ENCODE measurements around the gene COMMD6.

Gene COMMD6

DNA sequence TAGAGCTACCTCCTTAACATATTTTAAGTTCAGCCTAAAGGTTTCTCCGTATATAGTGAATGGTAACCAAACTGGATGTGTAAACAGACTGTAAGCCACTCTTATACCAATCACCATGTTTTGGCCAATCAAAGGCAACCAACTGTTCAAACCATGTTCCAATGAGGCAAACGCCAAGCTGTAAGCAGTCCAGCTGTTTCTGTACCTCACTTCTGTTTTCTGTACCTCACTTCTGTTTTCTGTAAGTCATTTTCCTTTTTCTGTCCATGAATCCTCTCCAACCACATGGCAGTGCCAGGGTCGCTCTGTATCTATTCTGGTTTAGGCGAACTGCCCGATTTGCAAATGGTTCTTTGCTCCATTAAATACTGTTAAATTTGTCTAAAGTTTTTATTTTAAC lies 24.4 kb downstream of the COMMD6 start:
- DNase-seq (ENCODE audit: low spot score in 2 of 2) (no peak), ATAC-seq (replicated peaks; ENCODE audit: extremely low read depth, poor library complexity, severe bottlenecking) (no peak)
- H3K9me3 Mint-ChIP-seq, result no peaks in the 10 kb centered on the region
- no peak overlapping the region for H3K4me3 Mint-ChIP-seq
- H3K27me3 Mint-ChIP-seq, result peaks cover 20% of the 10 kb centered on the region
- no peak overlapping the region for H3K27ac Mint-ChIP-seq (ENCODE audit: low read depth)
- peaks cover 2% of the 10 kb centered on the region for H3K36me3 Mint-ChIP-seq (ENCODE audit: insufficient read depth)
- H3K4me1 Mint-ChIP-seq, result no peaks in the 10 kb centered on the region

DNA sequence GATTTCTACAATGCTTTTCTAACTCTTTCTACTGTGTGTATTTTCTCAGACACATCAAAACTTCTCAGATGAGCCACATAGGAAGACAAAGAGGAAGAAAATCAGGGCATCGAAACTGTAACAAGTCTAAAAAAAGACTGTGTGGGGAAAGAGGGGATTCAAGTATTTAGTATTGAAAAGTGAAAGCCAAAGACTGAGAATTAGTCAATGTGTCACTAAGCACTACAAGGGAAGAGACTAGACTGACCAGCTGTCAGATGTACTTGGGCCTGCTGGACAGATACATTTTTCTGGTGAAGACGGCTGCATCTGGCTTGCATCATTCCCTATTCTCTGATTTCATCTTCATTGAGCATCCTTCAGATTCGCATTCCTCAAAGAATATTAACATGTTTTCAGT lies 25.4 kb downstream of the COMMD6 start:
- Mint-ChIP-seq H3K4me3 (no peak overlapping the region), H3K4me1 (no peaks in the 10 kb centered on the region), H3K36me3 (ENCODE audit: insufficient read depth) (peaks cover 2% of the 10 kb centered on the region), H3K9me3 (no peaks in the 10 kb centered on the region), H3K27me3 (peaks cover 20% of the 10 kb centered on the region), H3K27ac (ENCODE audit: low read depth) (no peak overlapping the region)
- ATAC-seq (replicated peaks; ENCODE audit: extremely low read depth, poor library complexity, severe bottlenecking) (no peak), DNase-seq (ENCODE audit: low spot score in 2 of 2) (no peak)

DNA sequence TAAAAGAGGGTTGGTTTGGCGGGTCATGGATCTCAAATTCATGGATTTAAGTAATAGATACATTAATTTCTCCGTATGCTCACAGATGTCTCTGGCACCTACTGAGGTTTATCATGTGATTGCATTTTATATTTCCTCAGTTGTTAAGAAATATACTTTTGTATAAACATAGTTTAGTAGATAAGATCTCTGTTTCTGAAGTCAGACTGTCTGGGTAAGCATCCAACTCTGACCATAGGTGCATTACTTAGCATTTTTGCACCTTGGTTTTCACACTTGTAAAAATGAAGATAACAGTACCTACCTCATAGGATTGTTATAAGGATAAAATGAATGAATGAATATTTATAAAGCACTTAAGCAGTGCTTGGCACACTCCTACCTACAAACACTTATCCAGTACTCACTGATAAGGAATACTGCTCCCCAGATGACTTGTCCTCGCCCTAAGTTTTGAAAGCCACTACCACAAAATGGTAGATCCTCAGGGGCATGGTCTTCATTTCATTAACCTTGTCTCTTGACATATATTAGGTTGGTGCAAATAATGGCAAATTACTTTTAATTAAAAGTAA lies 26.5 kb downstream of the COMMD6 start:
- no peak for DNase-seq (ENCODE audit: low spot score in 2 of 2)
- Mint-ChIP-seq H3K27ac (ENCODE audit: low read depth) (no peak overlapping the region), H3K36me3 (ENCODE audit: insufficient read depth) (peaks cover 2% of the 10 kb centered on the region), H3K9me3 (no peaks in the 10 kb centered on the region), H3K27me3 (peaks cover 20% of the 10 kb centered on the region), H3K4me1 (no peaks in the 10 kb centered on the region), H3K4me3 (no peak overlapping the region)
- ATAC-seq (replicated peaks; ENCODE audit: extremely low read depth, poor library complexity, severe bottlenecking), result no peak

GRCh38 chr13:75508002-75508548 lies 29.6 kb downstream of the COMMD6 start:
- Mint-ChIP-seq H3K36me3 (ENCODE audit: insufficient read depth) (peaks cover 2% of the 10 kb centered on the region), H3K27me3 (peaks cover 6% of the 10 kb centered on the region), H3K27ac (ENCODE audit: low read depth) (no peak overlapping the region), H3K9me3 (no peaks in the 10 kb centered on the region), H3K4me1 (no peaks in the 10 kb centered on the region), H3K4me3 (no peak overlapping the region)
- no peak for ATAC-seq (replicated peaks; ENCODE audit: extremely low read depth, poor library complexity, severe bottlenecking)
- DNase-seq (ENCODE audit: low spot score in 2 of 2), result no peak

GRCh38 chr13:75507027-75508001 lies 30.3 kb downstream of the COMMD6 start:
- no peak overlapping the region for H3K4me3 Mint-ChIP-seq
- H3K27ac Mint-ChIP-seq (ENCODE audit: low read depth), result no peak overlapping the region
- ATAC-seq (replicated peaks; ENCODE audit: extremely low read depth, poor library complexity, severe bottlenecking), result no peak
- H3K27me3 Mint-ChIP-seq, result no peaks in the 10 kb centered on the region
- no peaks in the 10 kb centered on the region for H3K4me1 Mint-ChIP-seq
- H3K9me3 Mint-ChIP-seq, result peaks cover 1% of the 10 kb centered on the region
- no peak for DNase-seq (ENCODE audit: low spot score in 2 of 2)
- peaks cover 2% of the 10 kb centered on the region for H3K36me3 Mint-ChIP-seq (ENCODE audit: insufficient read depth)

GRCh38 chr13:75506018-75506417 lies 31.6 kb downstream of the COMMD6 start:
- Mint-ChIP-seq H3K4me3 (no peak overlapping the region), H3K36me3 (ENCODE audit: insufficient read depth) (peaks cover 2% of the 10 kb centered on the region), H3K4me1 (no peaks in the 10 kb centered on the region), H3K9me3 (peaks cover 5% of the 10 kb centered on the region), H3K27ac (ENCODE audit: low read depth) (no peak overlapping the region), H3K27me3 (no peaks in the 10 kb centered on the region)
- DNase-seq (ENCODE audit: low spot score in 2 of 2) (no peak), ATAC-seq (replicated peaks; ENCODE audit: extremely low read depth, poor library complexity, severe bottlenecking) (no peak)

DNA sequence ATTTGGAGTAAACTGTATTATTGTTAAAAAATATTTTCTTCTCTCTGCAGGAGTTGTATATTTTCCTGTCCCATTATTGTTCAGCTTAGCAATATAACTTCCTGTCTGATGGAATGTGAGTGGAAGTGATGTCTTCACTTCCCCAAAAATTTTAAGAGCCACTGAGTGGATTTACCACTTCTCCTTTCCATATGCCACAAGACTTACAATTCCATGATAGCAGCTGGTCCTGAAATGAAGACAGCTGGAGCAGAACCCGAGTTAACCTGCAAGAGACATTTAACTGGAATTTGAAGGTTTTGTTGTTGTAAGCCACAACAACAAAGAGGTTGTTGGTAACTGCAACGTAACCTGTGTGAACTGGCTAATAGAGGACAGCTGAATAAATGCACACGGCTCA lies 32.3 kb downstream of the COMMD6 start:
- Mint-ChIP-seq H3K27me3 (no peaks in the 10 kb centered on the region), H3K9me3 (peaks cover 5% of the 10 kb centered on the region), H3K4me3 (no peak overlapping the region), H3K4me1 (no peaks in the 10 kb centered on the region), H3K36me3 (ENCODE audit: insufficient read depth) (no peaks in the 10 kb centered on the region), H3K27ac (ENCODE audit: low read depth) (no peak overlapping the region)
- ATAC-seq (replicated peaks; ENCODE audit: extremely low read depth, poor library complexity, severe bottlenecking), result no peak
- DNase-seq (ENCODE audit: low spot score in 2 of 2), result no peak

DNA sequence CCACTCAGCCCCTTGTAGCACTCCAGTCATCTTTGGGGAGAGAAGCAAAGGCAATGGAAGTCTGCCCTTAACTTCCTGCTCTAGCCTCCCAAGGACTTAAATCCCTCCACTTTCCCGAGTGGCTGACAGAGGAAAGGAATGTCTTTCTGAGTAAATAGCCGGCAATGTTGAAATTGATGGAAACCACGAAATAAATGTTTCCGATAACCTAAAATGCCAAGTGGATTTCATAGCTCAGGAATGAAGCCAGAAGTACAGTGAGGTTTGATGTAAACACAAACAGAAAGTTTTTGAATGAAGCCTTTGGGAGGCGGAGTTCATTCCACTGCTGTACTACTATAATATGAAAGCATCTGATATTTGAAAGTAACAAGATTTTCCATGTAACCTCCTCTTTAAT lies 41.7 kb downstream of the COMMD6 start:
- Mint-ChIP-seq H3K4me1 (no peaks in the 10 kb centered on the region), H3K9me3 (no peaks in the 10 kb centered on the region), H3K4me3 (no peak overlapping the region), H3K27ac (ENCODE audit: low read depth) (no peak overlapping the region), H3K27me3 (peaks cover 38% of the 10 kb centered on the region), H3K36me3 (ENCODE audit: insufficient read depth) (no peaks in the 10 kb centered on the region)
- DNase-seq (ENCODE audit: low spot score in 2 of 2) (no peak), ATAC-seq (replicated peaks; ENCODE audit: extremely low read depth, poor library complexity, severe bottlenecking) (no peak)

DNA sequence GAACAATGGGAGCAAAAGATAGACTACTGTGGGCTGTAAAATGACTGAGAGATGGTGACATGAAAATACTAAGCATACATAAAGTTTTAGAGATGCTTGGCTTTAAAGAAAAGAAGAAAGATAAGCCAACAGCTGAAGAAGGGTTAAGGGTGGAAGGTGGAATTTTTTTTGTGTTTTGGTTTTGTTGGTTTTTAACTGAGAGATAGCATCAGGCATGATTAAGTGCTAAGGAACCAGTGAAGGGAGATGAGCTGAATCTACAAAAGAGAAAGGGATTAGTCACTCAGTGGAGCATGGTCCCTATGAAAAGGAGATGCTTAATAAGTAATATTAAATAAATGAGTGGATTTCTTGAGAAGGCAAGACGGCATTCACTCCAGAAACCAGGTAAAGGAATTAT lies 43.1 kb downstream of the COMMD6 start:
- Mint-ChIP-seq H3K36me3 (ENCODE audit: insufficient read depth) (no peaks in the 10 kb centered on the region), H3K27me3 (peaks cover 43% of the 10 kb centered on the region), H3K4me3 (no peak overlapping the region), H3K4me1 (peaks cover 2% of the 10 kb centered on the region), H3K27ac (ENCODE audit: low read depth) (no peak overlapping the region), H3K9me3 (no peaks in the 10 kb centered on the region)
- DNase-seq (ENCODE audit: low spot score in 2 of 2) (no peak), ATAC-seq (replicated peaks; ENCODE audit: extremely low read depth, poor library complexity, severe bottlenecking) (no peak)

DNA sequence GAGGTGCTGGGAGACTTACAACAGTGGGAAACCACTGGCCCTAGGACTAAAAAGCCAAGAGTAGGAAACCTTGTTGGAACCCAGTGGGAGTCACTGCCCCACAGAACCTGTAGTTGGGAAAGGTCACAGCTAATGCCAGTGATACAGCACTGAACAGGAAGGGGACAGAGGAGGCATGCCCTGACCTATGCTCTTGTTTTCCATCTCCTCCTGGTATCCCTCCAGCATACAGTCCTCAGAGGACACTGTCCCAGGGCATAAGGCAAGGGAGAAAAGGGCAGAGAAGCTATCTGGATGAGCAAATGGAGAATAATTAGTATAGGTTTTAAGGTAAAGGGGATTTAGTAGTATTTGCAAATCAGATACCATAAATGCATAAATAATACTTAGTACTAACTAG lies 44.5 kb downstream of the COMMD6 start:
- no peak overlapping the region for H3K27ac Mint-ChIP-seq (ENCODE audit: low read depth)
- no peak for DNase-seq (ENCODE audit: low spot score in 2 of 2)

GRCh38 chr13:75492389-75492788 lies 45.3 kb downstream of the COMMD6 start:
- Mint-ChIP-seq H3K4me1 (peaks cover 5% of the 10 kb centered on the region), H3K9me3 (no peaks in the 10 kb centered on the region), H3K27ac (ENCODE audit: low read depth) (no peak overlapping the region), H3K4me3 (no peak overlapping the region), H3K27me3 (peaks cover 31% of the 10 kb centered on the region), H3K36me3 (ENCODE audit: insufficient read depth) (peaks cover 1% of the 10 kb centered on the region)
- ATAC-seq (replicated peaks; ENCODE audit: extremely low read depth, poor library complexity, severe bottlenecking), result no peak
- no peak for DNase-seq (ENCODE audit: low spot score in 2 of 2)

More for the DNA sequence above, 44.5 kb downstream of the COMMD6 start:
- Mint-ChIP-seq H3K27me3 (peaks cover 34% of the 10 kb centered on the region), H3K4me3 (no peak overlapping the region), H3K9me3 (no peaks in the 10 kb centered on the region), H3K36me3 (ENCODE audit: insufficient read depth) (peaks cover 1% of the 10 kb centered on the region), H3K4me1 (peaks cover 5% of the 10 kb centered on the region)
- ATAC-seq (replicated peaks; ENCODE audit: extremely low read depth, poor library complexity, severe bottlenecking), result no peak

DNA sequence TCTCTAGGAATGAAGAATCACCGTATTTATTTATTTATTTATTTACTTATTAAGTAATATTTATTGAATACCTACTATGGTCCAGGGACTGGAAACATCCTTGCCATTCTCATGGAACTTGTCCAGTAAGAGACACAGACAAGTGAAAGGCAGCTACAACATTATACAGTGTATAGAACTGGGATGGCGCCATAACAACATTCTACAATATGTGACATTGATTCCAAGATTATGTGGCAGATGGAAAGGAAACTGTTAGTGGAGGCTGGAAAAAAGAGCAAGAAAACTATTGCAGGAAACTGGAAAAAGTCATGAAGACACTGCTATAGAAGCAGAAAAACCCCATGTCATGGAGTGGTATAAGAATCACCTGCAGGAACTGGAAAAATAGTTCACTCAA lies 46.3 kb downstream of the COMMD6 start:
- DNase-seq (ENCODE audit: low spot score in 2 of 2) (no peak), ATAC-seq (replicated peaks; ENCODE audit: extremely low read depth, poor library complexity, severe bottlenecking) (no peak)
- H3K27me3 Mint-ChIP-seq, result peaks cover 34% of the 10 kb centered on the region
- no peaks in the 10 kb centered on the region for H3K9me3 Mint-ChIP-seq
- no peak overlapping the region for H3K27ac Mint-ChIP-seq (ENCODE audit: low read depth)
- H3K4me3 Mint-ChIP-seq, result no peak overlapping the region
- H3K4me1 Mint-ChIP-seq, result peaks cover 5% of the 10 kb centered on the region
- H3K36me3 Mint-ChIP-seq (ENCODE audit: insufficient read depth), result peaks cover 1% of the 10 kb centered on the region

Measured in central memory CD8-positive, alpha-beta T cell (primary cell).